Esophagus muscularis mucosa (tissue), 4 donors: Measurements from ENCODE around the gene DDX23.

Experiments used
- EP300 ChIP-seq: sonication (generic); formaldehyde crosslinking; IDR thresholded peaks from one replicate; pipeline ENCODE4 v1.6.1; 2017; ENCODE audit warnings: antibody characterized with exemption
- POLR2A ChIP-seq: fragments of 450-650 bp; IDR thresholded peaks from one replicate; pipeline ENCODE4 v1.6.1; 2017; ENCODE audit warnings: antibody characterized with exemption, moderate library complexity, mild to moderate bottlenecking, low read depth
- POLR2AphosphoS5 ChIP-seq, 2 donors: sonication (generic); formaldehyde crosslinking; IDR thresholded peaks; one replicate each; pipeline ENCODE4 v1.6.1; 2017; ENCODE audit warnings: antibody characterized with exemption in 2 of 2
- TF ChIP-seq, protein P1 (sequence below), 3 experiments: fragments of 200-600 bp in 2 of 3; fragments of 450-650 bp in 1 of 3; sonication (generic) in 2 of 3; IDR thresholded peaks; one replicate each; pipeline ENCODE4 v1.5.1; 2017 to 2019; ENCODE audit warnings: antibody characterized with exemption in 3 of 3, mild to moderate bottlenecking in 2 of 3, moderate library complexity in 1 of 3

DNA sequence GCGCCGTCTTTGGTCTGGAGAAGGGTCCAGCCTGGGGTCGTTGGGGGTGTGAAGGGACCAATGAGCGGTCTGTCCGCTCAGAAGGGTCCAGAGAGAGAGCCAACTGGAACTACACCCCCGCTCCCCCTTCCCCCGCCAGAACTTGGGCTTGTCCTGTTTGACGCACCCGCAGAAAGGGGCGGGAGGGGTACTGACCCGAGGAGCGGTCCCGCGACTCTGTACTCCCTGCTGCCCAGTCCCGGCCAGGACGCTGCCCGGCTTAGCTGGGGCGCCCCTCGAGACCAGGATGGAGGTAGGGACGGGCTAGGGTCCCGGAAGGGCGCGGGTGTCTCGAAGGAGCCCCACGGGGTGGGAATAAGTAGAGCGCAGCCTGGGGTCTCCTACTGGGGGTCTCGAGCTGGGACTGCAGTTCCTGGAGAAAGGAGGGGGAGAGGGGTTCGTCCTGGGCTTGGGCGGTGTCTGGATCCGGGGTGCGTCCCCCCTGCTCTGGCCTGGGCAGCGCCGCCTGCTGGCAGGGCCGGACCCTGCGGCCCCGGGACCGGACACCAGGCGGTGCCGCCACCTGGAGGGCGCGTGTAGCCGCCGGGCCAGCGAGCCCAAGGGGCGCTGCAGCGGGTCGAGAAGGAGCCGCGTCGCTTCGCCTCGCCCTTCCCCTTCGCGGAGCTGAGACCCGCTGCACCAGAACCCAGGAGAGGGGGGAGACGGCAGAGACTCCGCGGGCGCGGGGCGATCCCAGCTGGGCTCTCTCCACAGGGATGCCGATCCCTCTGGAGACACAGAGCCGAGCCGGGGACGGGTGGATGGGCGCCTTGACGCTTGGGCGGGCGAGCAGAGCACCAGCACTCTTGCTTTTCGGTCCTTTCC lies 37.5 kb downstream of the DDX23 start:
- TF ChIP-seq POLR2AphosphoS5 (IDR thresholded peaks at IDR 0.05) = peak; percentile 57 to 66
- TF ChIP-seq, protein P1, sequence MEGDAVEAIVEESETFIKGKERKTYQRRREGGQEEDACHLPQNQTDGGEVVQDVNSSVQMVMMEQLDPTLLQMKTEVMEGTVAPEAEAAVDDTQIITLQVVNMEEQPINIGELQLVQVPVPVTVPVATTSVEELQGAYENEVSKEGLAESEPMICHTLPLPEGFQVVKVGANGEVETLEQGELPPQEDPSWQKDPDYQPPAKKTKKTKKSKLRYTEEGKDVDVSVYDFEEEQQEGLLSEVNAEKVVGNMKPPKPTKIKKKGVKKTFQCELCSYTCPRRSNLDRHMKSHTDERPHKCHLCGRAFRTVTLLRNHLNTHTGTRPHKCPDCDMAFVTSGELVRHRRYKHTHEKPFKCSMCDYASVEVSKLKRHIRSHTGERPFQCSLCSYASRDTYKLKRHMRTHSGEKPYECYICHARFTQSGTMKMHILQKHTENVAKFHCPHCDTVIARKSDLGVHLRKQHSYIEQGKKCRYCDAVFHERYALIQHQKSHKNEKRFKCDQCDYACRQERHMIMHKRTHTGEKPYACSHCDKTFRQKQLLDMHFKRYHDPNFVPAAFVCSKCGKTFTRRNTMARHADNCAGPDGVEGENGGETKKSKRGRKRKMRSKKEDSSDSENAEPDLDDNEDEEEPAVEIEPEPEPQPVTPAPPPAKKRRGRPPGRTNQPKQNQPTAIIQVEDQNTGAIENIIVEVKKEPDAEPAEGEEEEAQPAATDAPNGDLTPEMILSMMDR (IDR thresholded peaks at IDR 0.05) = peak; percentile 3 to 98 (median 97)
- no peak for TF ChIP-seq EP300
- no peak for TF ChIP-seq POLR2A
